ENCODE data around the gene SLC7A4.

The SLC7A4 gene

DNA sequence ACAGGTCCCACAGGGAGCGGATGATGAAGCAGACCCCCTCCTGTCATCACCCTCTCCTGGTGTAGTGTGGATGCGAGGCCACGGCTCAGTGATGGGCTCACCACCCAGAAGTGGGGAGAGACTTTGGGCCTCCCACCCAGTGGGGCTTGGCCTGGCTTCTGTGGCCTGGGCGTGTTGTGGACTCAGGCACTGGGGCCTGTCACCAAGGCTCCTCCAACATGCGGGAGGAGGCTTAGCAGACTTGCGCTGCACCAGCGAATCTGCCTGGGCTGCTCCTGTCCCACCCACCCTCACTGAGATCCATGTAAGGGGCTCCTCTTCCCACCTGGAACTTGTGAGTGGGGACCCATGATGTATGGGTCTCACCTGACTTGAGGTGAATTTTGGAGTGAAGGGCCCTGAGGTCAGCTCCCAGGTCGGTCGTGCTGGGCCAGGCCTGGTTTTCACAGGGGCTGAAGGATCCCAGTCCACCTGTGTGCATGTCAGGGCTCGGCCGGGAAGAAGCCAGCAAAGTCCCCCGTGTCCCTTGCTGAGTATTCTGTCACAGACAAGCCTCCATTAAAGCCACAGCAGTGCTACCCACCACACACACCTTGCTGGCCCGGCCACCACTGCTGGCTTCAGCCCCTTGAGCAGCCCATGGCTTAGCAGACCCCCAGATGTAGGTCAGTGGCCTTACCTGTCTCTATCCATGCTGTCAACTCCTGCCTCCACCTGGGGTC, 34.7 kb downstream of the SLC7A4 start:
- DNase-seq (ENCODE audit: low spot score), result no peak
- TF ChIP-seq, protein P1, sequence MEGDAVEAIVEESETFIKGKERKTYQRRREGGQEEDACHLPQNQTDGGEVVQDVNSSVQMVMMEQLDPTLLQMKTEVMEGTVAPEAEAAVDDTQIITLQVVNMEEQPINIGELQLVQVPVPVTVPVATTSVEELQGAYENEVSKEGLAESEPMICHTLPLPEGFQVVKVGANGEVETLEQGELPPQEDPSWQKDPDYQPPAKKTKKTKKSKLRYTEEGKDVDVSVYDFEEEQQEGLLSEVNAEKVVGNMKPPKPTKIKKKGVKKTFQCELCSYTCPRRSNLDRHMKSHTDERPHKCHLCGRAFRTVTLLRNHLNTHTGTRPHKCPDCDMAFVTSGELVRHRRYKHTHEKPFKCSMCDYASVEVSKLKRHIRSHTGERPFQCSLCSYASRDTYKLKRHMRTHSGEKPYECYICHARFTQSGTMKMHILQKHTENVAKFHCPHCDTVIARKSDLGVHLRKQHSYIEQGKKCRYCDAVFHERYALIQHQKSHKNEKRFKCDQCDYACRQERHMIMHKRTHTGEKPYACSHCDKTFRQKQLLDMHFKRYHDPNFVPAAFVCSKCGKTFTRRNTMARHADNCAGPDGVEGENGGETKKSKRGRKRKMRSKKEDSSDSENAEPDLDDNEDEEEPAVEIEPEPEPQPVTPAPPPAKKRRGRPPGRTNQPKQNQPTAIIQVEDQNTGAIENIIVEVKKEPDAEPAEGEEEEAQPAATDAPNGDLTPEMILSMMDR (IDR thresholded peaks at IDR 0.05; ENCODE audit: extremely low read depth, missing control alignments), result no peak

DNA sequence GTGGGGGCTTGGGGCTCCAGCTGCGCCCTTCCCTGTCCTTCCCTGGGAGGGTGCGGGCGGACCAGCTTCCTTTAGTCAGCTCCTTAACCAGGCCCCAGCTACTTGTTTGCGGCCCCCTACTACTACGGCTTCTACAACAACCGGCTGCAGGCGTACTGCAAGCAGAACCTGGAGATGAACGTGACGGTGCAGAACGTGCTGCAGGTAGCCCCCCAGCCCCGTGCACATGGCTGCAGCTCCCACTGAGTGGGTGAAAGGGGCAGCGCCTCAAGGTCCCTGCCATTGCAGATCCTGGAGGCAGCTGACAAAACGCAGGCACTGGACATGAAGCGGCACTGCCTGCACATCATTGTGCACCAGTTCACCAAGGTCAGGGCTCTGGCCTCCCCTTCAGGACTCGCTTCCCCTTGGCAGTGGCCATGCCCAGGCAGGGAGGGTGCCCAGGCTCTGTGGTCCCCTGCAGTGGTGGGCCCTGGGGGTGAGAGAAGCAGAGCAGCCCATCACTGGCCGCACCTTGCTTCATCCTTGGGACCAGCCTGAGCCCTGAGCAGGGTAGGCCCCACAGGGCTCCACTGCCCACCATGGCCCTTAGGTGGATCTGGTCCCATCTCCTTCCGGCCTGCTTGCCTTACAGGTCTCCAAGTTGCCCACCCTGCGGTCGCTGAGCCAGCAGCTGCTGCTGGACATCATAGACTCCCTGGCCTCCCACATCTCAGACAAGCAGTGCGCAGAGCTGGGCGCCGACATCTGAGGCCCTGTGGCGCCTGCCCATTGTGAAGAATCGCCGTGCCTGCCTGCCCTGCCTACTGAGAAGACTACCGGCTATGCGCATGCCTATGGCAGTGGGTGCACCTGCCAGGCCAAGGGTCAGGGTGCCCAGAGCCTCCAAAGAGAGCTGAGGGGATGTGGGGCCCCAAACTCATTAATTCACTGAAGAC, 35.5 kb downstream of the SLC7A4 start:
- no peak for DNase-seq (ENCODE audit: low spot score)
- TF ChIP-seq, protein P1 (IDR thresholded peaks at IDR 0.05; ENCODE audit: extremely low read depth, missing control alignments), result no peak

DNA sequence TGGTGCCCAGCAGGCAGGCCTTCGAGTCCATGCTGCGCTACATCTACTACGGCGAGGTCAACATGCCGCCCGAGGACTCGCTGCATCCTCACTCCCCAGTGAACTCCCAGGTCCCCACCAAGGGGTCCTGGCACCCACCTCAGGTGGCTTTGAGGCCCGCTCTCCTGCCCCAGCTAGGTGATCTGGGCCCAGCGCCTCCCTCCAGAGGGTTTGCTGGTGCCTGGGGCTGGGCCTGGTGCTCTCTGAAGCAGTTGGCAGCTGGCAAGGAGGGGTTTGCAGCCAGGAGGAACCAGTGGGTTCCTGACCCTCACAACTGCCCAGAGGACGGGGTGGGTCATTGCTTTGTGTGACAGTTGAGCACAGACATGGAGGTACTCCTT, 36.3 kb downstream of the SLC7A4 start:
- no peak for DNase-seq (ENCODE audit: low spot score)
- TF ChIP-seq, protein P1 (IDR thresholded peaks at IDR 0.05; ENCODE audit: extremely low read depth, missing control alignments), result no peak

DNA sequence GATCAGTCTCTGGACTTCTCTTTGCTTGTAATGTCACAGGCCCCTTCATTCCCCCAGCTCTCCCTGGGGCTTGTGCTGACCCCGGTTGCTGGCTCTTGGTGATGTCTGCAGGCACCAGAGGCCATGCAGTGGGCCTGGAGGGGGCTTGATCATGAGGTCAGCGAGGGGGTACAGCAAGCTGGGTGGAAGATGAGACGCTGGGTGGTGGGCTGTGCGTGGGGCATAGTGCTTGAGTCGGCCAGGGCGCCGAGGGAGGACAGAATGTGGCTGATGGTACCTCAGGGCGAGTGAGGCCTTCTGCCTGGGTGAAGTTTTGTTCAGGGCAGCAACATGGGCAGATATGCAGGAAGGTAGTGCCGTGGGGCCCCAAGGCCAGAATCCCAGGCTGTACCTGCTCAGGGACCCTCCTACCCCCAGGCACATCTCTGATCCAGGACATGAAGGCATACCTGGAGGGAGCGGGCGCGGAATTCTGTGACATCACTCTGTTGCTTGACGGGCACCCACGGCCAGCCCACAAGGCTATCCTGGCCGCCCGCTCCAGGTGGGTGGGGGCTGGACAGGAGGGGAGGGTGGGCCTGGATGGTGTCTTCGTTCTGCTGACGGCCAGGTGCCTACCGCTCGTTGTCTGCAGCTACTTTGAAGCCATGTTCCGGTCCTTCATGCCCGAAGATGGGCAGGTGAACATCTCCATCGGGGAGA, 36.9 kb downstream of the SLC7A4 start:
- TF ChIP-seq, protein P1 (IDR thresholded peaks at IDR 0.05; ENCODE audit: extremely low read depth, missing control alignments), result no peak
- no peak for DNase-seq (ENCODE audit: low spot score)

DNA sequence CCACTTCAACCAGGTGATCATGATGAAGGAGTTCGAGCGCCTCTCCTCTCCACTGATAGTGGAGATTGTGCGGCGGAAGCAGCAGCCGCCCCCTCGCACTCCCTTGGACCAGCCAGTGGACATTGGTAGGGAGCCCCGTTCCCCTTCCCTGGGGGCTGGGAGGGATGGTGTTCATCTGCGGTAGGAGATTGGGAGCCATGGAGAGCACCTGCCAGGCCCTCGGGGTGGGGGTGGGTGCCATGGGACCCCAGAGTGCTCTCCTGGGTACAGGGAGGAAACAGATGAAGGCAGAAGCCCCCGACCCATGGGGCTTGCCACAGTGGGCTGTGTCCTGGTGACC, 37.5 kb downstream of the SLC7A4 start:
- no peak for DNase-seq (ENCODE audit: low spot score)
- TF ChIP-seq, protein P1 (IDR thresholded peaks at IDR 0.05; ENCODE audit: extremely low read depth, missing control alignments), result no peak

GRCh38 chr22:20994128-20994901, 38.0 kb downstream of the SLC7A4 start:
- DNase-seq (ENCODE audit: low spot score), result no peak
- TF ChIP-seq, protein P1 (IDR thresholded peaks at IDR 0.05; ENCODE audit: extremely low read depth, missing control alignments), result no peak

Data from GM20000 (cell line).